GM18498 (cell line): Measurements from ENCODE around the gene DCUN1D1.

Source experiments
- ATAC-seq: cut with Tn5 transposase; IDR thresholded peaks from one replicate; pipeline ENCODE4 v1.9.1; 2021; ENCODE audit warnings: mild to moderate bottlenecking, moderate library complexity; ENCODE audit not compliant: unreplicated experiment

The DCUN1D1 gene

DNA sequence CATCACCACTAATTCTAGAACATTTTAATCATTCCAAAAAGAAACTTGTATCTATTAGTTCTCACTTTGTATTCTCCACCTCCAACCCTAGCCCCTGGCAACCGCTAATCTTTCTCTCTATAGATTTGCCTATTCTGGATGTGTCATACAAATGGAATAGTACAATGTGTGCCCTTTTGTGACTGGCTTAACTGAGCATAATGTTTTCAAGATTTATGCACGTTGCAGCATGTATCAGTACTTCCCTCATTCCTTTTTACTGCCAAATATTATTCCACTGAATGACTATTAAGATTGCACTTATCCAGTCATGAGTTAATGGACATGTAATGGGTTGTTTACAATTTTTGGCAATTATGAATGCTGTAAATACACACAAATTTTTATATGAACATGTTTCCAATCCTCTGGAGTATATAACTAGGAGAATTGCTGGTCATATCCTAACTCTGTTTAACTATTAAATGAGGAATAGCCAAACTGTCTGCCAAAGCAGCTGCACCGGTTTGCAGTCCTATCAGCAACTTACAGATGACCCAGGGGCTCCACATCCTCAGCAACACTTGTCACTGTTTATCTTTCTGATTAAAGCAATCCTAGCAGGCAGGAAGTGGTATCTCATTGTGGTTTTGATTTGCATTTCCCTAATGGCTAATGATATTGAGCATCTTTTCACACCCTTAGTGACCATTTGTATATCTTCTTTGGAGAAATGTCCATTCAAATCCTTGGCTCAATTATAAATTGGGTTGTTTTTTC lies 42.9 kb downstream of the DCUN1D1 start:
- peak; percentile 90 for ATAC-seq

DNA sequence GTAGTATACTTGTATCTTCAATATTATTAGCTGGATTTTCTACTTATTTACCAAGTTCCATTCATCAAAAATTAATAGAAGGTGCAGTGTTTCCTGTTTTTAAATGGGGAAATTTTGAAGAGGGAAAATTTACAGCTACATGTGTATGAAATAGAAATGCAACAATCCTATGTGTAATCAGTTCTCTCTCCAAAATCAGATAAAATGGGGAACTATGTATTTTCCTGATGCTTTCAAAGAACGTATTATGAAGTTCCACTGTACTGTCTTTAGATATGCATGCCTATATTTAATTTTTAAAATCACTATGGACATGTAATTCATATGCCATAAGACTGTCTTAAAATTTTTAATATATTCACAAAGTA lies 43.4 kb downstream of the DCUN1D1 start:
- no peak for ATAC-seq

DNA sequence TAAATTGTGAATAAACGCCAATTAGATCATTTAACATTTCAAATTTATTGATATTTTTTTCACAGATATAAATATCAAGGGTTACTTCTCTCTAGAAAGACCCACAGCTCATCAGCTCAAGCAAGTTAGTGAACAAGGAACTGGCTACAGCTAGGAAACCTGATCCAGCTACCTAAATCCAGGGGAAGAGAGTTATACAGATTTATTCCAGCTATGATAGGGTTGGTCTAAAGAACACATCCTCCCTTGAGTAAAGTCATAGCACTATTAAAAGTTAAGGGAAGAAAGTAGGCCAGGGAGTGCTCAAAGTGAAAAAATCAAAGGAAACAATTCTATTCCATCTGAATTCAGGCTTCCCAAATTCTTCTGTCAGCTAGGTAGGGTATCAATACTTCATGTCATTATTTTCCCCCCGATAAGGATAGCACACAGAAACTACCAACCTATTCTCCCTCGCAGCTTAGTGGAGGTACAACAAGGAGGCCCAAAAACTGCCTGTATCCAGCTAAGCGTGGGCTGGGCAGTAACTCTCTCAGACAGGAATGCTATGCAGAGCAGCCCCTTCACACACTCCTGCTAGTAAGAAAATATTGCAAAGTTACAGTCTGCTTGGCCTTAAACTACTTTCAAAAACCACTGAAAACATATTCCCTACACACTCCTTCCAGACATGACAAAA lies 44.0 kb downstream of the DCUN1D1 start:
- no peak for ATAC-seq

DNA sequence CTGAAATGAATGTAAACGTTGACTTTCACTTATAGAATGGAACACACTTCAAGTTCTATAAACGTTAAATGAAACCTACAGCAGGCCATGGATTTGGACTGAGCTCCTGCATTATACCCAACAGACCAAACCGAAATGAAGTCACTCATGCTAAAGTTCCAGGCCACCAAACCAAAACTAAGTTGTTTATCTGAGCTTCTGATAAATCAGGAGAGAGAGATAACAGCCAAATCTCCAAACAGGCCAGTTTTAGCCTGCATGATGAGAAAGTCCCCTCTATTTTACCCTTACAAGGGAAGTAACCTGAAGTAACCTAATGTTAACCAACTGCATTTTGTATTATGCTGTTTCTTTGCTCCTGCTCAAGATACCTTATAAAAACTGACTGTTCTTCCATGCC lies 44.5 kb downstream of the DCUN1D1 start:
- no peak for ATAC-seq

DNA sequence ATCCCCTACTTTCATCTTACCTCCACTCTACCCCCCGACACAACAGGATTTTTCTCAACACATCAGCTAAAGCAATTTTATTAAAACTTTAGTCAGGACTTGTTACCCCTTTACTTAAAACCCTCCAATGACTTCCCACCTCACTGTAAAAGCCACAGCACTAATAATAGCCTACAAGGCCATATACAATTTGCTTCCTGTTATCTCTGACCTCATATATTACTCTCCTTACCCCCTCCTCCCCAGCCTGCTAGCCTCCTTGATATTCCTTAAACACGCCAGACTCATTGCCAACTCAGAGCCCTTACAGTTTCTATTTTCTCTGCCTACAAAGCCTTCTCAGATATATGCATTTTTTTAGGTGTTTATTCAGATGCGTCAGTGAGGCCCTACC lies 54.4 kb downstream of the DCUN1D1 start:
- ATAC-seq: peak; percentile 27

DNA sequence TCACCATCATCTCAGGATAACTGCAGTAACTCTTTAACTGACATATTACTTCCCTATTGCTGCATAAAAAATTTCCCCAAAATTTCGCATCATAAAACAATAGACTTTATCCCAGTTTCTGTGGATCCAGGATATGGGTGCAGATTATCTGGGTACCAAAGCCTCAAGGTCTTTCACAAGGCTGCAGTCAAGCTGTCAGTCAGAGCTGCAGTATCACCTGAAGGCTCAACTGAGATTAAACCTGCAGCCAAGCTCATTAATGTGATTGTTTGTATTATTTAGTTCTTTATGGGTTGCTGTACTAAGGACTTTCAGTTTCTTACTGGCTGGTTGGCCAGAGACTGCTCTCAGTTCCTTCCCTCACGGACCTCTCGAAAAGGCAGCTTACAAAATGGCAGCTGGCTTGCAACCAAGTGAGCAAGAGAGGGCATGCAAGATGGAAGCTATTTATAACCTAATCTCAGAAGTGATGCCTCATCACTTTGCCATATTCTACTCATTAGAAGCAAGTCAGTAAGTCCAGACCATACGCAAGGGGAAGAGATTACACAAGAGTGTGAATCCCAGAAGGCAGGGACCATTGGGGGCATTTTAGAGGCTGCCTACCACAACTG lies 54.9 kb downstream of the DCUN1D1 start:
- ATAC-seq: peak; percentile 98

DNA sequence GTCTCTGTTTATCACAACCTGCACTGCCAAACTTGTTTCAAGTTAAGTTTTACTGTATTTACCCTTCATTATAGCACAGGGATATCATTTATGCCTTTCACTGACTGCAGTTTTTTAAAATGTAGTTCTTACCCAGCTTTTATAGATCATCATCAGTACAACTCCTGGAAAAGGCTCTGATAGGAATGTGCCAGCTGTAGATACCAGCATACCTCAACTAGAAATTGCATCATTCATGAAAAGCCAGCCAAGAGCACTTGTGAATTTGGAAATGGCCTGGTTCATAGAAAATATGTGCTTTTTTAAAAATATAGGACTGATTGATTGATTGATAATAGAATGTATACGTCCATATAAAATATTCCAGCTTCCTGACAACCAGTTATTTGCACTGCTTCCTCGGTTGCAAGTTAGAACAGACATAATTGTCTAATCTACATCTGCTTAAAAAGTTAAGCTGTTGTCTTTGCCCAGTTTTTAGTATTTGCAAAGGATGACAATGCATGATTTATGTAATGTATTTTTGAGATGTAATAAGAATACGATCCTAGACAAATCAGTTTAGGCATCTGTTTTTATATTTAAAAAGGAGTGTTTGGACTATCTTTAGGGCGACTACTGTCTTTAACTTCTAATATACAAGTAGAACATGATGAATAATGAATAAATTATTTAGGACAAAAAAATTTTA lies 58.5 kb downstream of the DCUN1D1 start:
- no peak for ATAC-seq

DNA sequence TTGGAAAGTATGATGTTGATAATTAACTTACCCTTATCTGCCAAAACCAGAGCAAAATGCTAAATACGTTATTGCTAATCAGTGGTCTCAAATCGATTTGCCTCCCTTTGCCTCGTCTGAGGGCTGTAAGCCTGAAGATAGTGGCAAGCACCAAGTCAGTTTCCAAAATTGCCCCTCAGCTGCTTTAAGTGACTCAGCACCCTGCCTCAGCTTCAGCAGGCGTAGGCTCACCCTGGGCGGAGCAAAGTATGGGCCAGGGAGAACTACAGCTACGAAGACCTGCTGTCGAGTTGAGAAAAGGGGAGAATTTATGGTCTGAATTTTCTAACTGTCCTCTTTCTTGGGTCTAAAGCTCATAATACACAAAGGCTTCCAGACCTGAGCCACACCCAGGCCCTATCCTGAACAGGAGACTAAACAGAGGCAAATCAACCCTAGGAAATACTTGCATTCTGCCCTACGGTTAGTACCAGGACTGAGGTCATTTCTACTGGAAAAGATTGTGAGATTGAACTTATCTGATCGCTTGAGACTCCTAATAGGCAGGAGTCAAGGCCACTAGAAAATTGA lies 59.7 kb downstream of the DCUN1D1 start:
- no peak for ATAC-seq

DNA sequence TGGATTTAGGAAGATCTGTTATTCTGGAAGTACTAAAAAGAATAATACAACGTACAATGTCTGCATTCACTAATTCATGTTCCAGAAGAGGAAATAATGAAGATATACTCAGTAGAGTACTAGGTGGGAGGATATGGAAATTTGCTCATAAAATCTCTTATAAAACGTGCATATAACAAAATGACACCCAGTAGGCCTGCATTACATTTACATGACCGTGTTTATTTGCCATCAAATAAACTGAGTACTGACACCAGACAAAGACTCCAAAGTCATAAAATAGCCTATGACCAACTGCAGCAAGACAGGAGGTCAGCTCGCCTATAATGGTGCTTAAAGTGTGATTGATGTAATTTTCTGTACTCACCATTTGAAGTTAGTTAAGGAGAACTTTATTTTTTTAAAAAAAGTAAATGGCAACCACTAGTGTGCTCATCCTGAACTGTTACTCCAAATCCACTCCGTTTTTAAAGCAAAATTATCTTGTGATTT lies 60.4 kb downstream of the DCUN1D1 start:
- no peak for ATAC-seq

DNA sequence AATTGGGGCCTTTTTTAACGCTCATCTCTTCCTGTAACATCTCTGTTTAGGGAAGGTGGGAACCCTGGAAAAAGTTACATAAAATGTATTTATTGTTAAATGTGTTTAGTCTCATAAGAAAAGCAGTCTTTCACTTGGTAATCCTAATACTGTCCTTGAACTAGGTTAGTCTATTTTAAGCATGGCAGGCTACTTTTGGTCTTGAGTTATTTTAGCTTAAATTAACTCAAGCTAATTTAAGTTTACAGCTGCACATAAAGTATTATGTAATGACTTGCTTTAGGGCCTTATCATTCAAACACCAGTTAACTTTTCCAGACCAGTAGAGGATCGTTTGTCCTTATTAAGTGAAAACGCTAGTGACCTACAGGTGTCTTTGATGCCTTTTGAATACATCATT lies 63.2 kb downstream of the DCUN1D1 start:
- no peak for ATAC-seq

DNA sequence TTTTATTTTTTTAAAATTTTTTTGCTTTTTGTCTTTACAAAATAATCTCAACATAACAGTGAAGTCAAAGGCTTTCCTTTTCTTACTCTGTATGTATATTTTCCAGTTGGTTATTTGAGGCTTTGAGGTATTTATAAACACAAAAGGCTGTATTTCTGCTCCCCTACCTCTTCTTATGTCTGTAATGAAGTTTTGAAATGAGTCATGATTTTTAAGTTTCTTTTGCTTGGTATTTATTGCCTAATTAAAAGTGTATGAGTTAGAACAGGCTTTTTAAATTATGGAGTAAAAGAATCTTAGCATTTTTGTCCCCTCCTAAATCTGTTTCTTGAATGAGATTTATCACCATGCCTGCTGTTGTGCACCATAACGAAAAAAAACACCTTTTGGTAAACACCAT lies 66.0 kb downstream of the DCUN1D1 start:
- ATAC-seq: peak; percentile 47

DNA sequence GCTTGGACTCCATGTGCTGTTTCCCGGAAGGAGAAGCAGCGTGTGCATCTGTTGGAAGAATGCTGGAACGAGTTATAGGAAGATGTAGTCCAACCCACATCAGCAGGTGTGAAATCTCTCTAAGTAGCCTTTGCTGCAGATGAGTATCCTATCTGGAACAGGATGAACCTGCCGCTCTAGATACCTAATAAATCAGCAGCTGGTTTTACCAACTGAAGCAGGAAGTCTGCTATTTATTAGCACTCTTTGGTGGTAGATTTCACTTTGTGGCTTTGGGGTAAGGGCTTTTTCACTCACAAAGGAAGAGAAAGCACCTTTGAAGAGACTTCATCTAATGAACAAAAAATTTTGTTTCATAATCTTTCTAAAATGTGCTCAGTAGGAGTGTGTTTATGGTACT lies 66.4 kb downstream of the DCUN1D1 start:
- ATAC-seq: peak; percentile 95

DNA sequence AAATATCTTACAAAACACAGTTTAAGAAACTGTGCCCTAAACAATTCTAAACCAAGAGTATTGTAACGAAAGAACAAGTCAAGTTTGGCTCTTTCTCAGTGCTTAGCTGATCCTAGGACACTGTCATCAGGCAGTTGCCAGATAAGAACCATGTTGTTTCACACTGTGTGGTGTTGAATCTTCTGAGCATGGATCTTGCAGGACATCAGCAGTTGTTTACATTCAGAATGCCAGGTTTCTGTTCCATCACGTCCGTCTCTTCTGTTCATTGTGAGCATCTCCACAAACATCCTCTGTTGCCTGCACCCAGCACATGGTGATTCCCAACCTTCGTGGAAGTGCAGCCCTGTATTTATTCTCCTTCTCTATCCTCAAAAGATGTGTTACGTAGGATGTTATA lies 67.9 kb downstream of the DCUN1D1 start:
- ATAC-seq: no peak

DNA sequence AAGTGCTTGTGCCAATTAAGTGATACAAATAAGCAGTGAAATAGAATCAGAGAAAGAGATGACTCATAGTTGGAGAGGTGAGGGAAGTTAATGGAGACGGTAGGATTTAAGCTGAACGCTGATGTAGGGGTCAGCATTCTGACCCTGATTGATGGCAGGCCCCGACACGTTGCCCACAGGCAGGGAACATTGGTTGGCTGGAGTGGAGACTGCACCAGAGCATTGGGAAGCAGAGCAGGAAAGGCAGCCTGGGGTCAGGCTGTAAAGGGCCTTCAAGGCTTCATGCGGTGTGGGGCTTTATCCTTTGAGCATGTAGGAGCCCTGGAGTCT lies 68.6 kb downstream of the DCUN1D1 start:
- ATAC-seq: no peak

DNA sequence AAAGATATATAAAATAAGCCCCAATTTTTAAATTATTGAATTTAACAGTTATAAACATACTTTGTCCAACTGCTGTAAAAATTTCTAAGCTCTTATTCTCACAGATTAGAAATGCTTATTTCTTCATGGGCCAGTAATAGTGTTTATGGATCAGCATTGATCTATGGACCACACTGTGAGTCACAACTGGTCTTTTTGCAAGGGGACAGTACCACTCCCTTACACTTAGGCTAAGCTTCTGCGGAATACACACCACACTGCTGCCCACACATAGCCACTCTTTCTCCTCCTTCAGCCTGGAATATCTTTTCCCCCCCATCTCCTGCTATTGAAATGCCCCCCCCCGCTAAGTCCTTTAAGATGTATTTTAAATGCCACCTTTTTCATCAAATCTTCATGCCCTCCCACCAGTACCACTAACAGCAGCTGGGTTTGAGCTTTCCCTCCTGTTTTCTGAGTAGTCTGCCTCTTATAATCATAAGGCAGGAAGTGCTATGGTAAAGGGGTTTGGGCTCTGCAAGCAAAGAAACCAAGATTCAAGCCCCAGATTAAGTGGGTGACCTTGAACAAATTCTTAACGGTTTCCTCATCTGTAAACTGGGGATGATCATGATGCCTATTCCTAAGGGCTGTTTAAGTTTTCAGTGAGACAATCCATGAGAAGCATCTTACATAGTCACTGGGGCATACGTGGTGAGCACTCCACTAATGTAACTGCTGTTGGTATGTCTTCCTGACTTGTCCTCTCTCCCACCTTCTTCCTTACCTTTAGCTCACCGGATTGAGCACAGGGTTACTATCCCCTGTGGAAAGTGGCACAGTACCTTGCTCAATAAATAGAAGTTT lies 69.2 kb downstream of the DCUN1D1 start:
- ATAC-seq: no peak

DNA sequence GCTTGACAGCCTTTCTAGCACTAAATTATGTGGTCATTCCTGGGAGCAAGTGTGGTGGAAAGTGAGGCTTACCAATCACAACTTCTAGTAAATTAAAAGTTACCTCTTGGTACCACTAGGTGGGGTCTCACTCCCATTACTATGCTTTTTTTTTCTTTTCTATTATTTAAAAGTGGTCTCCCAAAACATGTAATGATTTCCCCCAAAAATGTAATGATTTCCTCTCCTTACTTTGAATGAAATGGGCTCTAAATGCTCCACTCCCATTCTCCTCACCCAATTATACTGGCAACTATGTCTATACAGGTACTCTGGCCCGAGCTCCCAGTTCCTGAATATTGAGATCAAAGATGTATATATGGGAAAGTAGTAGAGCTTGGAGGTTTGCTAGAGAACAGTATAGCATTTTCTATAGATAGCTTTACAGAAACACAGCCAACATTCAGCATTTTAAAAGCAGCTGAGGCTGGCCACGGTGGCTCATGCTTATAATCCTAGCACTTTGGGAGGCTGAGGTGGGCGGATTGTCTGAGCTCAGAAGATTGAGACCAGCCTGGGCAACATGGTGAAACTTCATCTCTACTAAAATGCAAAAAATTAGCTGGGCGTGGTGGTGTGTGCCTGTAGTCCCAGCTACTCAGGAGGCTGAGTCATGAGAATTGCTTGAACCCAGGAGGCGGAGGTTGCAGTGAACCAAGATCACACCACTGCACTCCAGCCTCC lies 70.9 kb downstream of the DCUN1D1 start:
- ATAC-seq: no peak

DNA sequence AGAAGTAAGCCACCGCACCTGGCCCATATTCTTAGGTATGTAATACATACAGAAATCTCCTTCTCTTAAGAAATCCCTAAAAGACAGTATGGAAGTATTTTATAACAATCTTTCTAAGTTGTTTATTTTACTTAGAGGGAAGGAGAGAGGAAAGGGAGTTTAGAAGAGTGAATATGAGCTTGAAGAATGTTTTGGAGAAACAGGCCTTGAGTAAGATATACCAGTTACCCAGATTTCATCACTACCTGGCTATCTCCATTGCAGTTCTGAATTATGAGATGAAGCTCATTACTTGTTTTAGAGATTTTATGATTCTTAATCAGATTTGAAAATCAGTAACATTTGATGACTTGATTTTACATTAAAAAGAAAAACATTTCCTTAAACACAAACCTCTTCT lies 71.9 kb downstream of the DCUN1D1 start:
- ATAC-seq: no peak

DNA sequence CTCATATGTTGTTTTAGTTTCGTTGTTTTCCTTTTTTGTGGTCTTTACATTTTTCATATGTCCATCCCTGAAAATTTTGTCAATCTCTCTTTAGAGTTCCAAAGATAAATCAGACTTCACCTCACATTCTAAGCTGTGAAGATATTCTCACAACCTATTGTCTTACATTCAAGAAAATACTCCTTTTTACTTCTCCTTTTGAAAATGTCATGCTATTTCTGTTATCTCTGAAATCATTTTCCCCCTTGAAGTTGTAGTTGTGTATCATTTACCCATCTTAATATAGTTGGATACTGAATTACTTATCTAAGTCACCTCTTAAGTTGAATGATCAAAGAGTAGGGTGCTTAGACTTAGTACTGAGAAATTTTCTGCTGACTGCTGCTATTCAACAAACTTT lies 74.3 kb downstream of the DCUN1D1 start:
- no peak for ATAC-seq

DNA sequence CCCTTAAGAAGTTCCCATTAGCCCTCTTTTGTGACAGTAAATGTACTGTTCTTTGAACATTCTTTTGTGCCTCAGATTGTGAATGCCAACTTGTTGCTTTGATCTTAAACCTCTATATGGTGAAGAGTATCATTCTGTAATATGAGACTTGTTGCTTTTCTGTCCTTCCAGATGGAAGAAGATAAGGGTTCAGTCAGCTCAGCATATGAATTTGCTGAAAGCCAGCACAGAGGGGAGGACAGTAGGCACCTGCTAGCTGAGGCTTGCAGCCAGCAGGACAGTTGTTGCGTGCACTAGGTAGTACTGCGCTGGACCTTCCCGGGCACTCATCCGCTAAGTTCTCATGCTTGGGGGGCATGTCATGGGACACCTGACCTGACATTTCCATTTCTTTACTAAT lies 74.7 kb downstream of the DCUN1D1 start:
- ATAC-seq: no peak

DNA sequence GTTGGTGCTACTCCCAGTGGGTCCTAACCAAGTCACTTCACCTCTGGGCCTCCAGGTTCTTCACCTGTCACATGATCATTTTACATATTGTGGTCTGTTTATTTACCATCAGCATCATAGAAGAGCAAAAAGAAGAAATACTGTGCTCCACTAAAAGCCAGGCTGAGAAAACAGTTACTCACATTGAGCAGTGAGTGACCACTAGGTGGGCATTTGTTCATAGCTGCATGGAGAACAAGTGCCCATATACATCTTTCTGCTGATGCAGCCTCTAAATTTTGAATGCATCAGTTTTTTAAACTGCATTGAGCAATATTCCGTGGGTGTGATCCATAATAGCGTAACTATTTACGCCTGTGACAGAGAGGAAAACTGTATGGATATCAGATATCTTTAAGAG lies 76.2 kb downstream of the DCUN1D1 start:
- ATAC-seq: no peak
